Measurements from ENCODE around the gene JADE3. TPM values are rescaled to one million over a fixed set of nuclear protein-coding genes. Genes with fewer than 3 reads are reported as not detected.
"Not testable (repeated sequence)": the region's sequence is repeated elsewhere in the genome, so short reads cannot be mapped to it uniquely, and the experiment has no call there.

JADE3 gene
- total RNA-seq, 1 donor, result 3.0 TPM

DNA sequence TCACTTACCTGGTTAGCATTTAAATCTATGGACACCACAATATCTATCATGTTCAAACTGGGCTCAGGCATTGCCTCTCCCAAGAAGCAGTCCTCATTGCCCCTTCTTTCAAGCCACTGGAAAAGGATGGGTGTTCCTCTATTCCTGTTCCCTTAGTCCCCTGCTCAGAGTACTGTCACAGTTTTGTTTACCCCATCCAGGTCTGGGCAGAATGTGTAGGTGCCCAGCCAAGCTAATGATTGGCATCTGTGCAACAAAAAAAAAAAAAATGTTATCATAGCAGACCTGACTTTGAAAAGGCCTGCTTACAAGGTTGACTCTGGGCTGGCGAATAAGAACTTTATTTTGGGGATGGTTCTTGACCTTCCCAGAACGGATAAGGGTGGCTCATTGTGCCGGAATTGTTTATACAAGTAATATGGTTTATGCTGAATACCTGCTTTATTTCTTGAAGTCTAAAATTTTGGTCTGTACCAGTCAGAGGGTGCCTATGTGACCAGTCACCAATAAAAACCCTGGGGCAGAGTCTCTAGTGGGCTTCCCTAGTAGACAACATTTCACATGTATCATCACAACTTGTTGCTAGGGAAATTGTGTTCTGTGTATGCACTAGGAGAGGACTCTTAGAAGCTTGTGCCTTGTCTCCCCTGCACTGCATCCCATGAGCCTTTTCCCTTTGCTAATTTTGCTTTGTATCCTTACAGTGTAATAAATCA, 47.9 kb downstream of the JADE3 start:
- Histone ChIP-seq H3K9me3 (ENCODE audit: low read depth, low read length) (no peaks in the 10 kb centered on the region), H3K4me3 (ENCODE audit: low read length) (no peak overlapping the region), H3K4me1 (ENCODE audit: insufficient read depth, low read length) (no peaks in the 10 kb centered on the region), H3K27me3 (ENCODE audit: insufficient read depth, low read length) (no peaks in the 10 kb centered on the region)

- Histone ChIP-seq H3K4me3 (ENCODE audit: low read length) (no peak overlapping the region), H3K4me1 (ENCODE audit: insufficient read depth, low read length) (no peaks in the 10 kb centered on the region), H3K27me3 (ENCODE audit: insufficient read depth, low read length) (no peaks in the 10 kb centered on the region), H3K9me3 (ENCODE audit: low read depth, low read length) (no peaks in the 10 kb centered on the region)
Observed at GRCh38 chrX:46961097-46961496, 48.9 kb downstream of the JADE3 start.

DNA sequence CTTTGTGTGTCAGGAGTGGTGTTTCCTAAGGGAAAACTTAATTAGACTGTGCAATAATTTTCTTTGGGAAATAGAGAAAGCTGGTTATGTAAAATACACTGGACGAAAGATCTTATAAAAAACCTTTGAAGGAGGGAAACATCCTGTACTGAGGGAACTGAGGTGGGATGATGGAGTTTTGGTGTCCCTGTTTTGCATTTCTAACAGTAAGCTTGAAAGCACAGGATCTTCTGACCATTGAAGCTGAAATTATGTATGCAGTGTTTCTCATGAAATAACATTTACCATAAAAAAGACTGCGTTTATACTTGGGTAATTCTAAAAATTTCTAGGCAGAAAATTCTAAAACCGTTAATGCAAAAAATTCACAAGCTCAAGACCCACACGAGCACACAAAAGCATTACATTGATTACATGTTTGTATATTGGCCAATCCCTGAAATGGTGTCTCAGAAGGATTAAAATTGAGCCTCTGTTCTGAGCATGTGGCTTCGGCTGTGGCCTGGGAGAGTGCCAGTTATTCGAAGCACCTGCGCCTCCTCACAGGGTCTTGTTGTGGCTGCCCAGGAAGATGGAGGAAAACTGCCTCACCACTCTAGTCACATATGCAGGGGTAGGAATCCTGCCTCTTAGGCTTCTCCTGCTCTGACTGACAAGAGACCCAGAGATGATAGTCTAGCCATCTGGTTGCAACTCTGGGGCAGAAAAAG, 49.5 kb downstream of the JADE3 start:
- Histone ChIP-seq H3K4me3 (ENCODE audit: low read length) (no peak overlapping the region), H3K27me3 (ENCODE audit: insufficient read depth, low read length) (no peaks in the 10 kb centered on the region), H3K9me3 (ENCODE audit: low read depth, low read length) (no peaks in the 10 kb centered on the region), H3K4me1 (ENCODE audit: insufficient read depth, low read length) (no peaks in the 10 kb centered on the region)

DNA sequence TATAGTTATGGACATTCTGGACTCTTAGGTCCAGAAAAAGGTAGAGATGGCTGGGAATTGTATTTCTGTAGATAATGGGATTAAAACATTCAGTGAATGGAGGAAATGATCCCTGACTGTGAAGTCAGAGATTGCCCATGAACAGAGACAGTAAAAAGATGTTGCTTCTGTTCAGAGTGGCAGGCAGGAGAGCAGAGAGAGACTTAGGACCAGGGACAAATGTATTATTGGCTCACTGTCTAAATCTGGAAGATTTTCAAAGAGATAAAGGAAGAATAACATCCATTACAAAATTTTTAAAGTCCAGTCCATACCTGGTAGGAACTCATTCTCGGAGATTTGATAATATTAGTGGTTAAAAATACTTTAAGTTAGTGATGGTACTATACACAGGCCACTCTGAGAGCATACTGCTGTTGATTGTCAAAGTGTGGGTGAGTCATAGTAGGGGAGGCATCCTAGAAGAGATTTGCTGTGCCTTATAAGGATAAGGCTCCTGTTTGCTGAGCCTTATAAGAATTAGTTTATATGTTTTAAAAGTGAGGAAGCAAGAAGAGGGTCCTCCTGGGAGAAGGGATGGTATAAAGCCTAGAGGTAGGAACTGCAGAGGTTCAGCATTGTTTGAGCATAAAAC, 53.0 kb downstream of the JADE3 start:
- no peaks in the 10 kb centered on the region for H3K27me3 ChIP-seq (ENCODE audit: insufficient read depth, low read length)
- no peaks in the 10 kb centered on the region for H3K4me1 ChIP-seq (ENCODE audit: insufficient read depth, low read length)
- no peak overlapping the region for H3K4me3 ChIP-seq (ENCODE audit: low read length)
- no peaks in the 10 kb centered on the region for H3K9me3 ChIP-seq (ENCODE audit: low read depth, low read length)

GRCh38 chrX:46967547-46967946, 55.3 kb downstream of the JADE3 start:
- Histone ChIP-seq H3K27me3 (ENCODE audit: insufficient read depth, low read length) (no peaks in the 10 kb centered on the region), H3K9me3 (ENCODE audit: low read depth, low read length) (no peaks in the 10 kb centered on the region), H3K4me3 (ENCODE audit: low read length) (no peak overlapping the region), H3K4me1 (ENCODE audit: insufficient read depth, low read length) (no peaks in the 10 kb centered on the region)

DNA sequence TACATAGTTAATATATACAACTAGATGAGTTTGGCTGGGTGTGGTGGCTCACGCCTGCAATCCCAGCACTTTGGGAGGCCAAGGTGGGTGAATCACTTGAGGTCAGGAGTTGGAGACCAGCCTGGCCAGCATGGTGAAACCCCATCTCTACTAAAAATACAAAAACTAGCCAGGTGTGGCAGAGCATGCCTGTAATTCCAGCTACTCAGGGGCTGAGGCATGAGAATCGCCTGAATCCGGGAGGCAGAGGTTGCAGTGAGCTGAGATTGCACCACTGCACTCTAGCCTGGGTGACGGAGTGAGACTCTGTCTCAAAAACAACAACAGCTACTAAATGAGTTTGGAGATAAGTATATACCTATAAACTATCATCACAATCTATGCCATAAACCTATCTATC, 64.8 kb downstream of the JADE3 start:
- not testable (repeated sequence) for H3K4me3 ChIP-seq (ENCODE audit: low read length); H3K9me3 ChIP-seq (ENCODE audit: low read depth, low read length); H3K4me1 ChIP-seq (ENCODE audit: insufficient read depth, low read length); H3K27me3 ChIP-seq (ENCODE audit: insufficient read depth, low read length)

DNA sequence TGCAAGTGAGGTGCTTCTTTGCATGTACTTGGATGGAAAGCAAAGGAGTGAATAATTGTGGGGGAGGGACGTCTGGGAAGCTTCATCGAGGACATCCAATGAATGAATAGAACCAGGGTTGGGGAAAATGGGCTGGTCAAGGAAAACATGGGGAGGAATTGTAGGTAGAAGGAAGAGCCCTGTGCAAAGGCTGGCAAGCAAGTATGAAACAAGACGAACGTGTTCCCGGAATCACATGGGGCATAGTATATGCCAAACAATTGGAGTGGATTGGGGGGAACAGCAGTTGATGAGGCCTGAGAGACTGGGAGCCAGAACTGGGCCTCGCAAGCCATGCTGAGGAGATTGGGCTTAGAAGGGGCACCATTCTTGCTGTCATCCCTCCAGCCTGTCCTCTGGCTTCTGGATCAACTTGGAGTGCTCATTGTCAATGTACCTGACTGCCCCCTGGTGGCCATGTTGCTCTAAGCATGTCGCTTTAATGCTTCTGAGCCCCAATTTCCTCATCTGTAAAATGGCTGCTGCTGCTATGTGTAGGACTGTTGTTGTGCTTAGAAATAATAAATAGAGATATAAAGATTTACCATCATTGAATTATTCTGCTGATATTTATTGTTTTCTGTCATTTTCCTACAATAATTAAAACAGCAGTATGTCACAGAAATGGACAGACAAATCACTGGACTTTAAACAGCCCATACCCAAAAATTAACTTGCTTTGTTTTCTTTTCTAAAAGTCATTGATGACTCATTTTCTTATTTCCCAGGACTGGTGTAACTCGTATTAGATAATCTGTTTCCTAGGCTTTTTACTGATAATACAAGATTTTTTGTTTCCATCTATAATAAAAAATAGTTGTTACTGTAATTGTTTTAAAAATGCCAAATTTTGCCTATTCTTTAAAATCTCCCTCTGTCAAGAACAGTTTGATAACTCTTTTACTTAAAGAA, 66.4 kb downstream of the JADE3 start:
- Histone ChIP-seq H3K9me3 (ENCODE audit: low read depth, low read length) (no peaks in the 10 kb centered on the region), H3K4me1 (ENCODE audit: insufficient read depth, low read length) (no peaks in the 10 kb centered on the region), H3K27me3 (ENCODE audit: insufficient read depth, low read length) (no peaks in the 10 kb centered on the region), H3K4me3 (ENCODE audit: low read length) (no peak overlapping the region)

- H3K9me3 ChIP-seq (ENCODE audit: low read depth, low read length), result no peaks in the 10 kb centered on the region
Observed at GRCh38 chrX:46984705-46985104, 72.5 kb downstream of the JADE3 start.

DNA sequence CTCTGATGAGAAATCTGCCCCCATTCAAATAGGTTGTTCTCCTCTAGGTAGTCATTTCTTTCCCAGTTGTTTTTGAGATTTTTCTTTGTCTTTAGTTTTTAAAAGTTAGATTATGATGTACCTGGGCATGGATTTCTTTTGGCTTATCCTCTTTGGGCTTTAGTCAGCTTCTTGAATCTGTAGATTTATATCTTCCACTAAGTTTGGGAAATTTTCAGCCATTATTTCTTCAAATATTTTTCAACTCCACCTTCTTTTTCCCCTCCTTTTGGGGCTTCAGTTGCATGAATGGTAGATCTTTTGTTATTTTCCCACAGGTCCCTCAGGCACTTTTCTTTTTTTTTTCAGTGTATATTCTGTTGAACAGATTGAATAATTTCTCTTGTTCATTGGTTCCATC, 77.3 kb downstream of the JADE3 start:
- Histone ChIP-seq H3K4me3 (ENCODE audit: low read length) (no peak overlapping the region), H3K27me3 (ENCODE audit: insufficient read depth, low read length) (no peaks in the 10 kb centered on the region), H3K4me1 (ENCODE audit: insufficient read depth, low read length) (no peaks in the 10 kb centered on the region), H3K9me3 (ENCODE audit: low read depth, low read length) (no peaks in the 10 kb centered on the region)

More at GRCh38 chrX:46984705-46985104, 72.5 kb downstream of the JADE3 start:
- H3K27me3 ChIP-seq (ENCODE audit: insufficient read depth, low read length), result no peaks in the 10 kb centered on the region
- H3K4me1 ChIP-seq (ENCODE audit: insufficient read depth, low read length), result no peaks in the 10 kb centered on the region
- no peak overlapping the region for H3K4me3 ChIP-seq (ENCODE audit: low read length)

DNA sequence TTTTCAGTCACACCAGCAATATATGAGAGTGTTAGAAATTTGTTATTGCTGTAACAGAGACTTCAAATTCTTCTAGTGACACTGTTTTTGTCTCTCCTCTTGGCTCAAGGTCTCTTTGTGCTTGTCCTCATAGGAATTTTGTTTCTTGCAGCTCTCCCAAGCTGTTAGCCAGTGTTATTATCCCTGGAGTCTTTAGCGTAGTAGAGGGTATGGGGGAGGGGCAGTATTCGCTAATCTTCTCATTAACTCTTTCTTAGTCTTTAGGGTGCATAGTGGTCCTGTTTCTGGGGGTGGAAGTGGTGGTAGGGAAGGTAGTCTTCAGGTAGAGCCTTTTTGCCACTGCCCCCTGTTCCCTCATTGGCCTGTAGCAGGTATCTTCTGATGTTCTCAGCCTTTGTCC, 79.4 kb downstream of the JADE3 start:
- H3K4me1 ChIP-seq (ENCODE audit: insufficient read depth, low read length), result no peaks in the 10 kb centered on the region
- H3K9me3 ChIP-seq (ENCODE audit: low read depth, low read length), result no peaks in the 10 kb centered on the region
- H3K27me3 ChIP-seq (ENCODE audit: insufficient read depth, low read length), result no peaks in the 10 kb centered on the region
- no peak overlapping the region for H3K4me3 ChIP-seq (ENCODE audit: low read length)

- Histone ChIP-seq H3K9me3 (ENCODE audit: low read depth, low read length) (no peaks in the 10 kb centered on the region), H3K4me1 (ENCODE audit: insufficient read depth, low read length) (no peaks in the 10 kb centered on the region), H3K4me3 (ENCODE audit: low read length) (no peak overlapping the region), H3K27me3 (ENCODE audit: insufficient read depth, low read length) (no peaks in the 10 kb centered on the region)
Observed at GRCh38 chrX:46992070-46992469, 79.8 kb downstream of the JADE3 start.

- H3K4me3 ChIP-seq (ENCODE audit: low read length), result no peak overlapping the region
- no peaks in the 10 kb centered on the region for H3K27me3 ChIP-seq (ENCODE audit: insufficient read depth, low read length)
- no peaks in the 10 kb centered on the region for H3K9me3 ChIP-seq (ENCODE audit: low read depth, low read length)
- no peaks in the 10 kb centered on the region for H3K4me1 ChIP-seq (ENCODE audit: insufficient read depth, low read length)
Observed at GRCh38 chrX:46994096-46994495, 81.9 kb downstream of the JADE3 start.

GRCh38 chrX:47012131-47012530, 99.9 kb downstream of the JADE3 start:
- Histone ChIP-seq H3K4me3 (ENCODE audit: low read length) (no peak overlapping the region), H3K9me3 (ENCODE audit: low read depth, low read length) (no peaks in the 10 kb centered on the region), H3K27me3 (ENCODE audit: insufficient read depth, low read length) (no peaks in the 10 kb centered on the region), H3K4me1 (ENCODE audit: insufficient read depth, low read length) (no peaks in the 10 kb centered on the region)

GRCh38 chrX:47026198-47026597, 114.0 kb downstream of the JADE3 start:
- no peaks in the 10 kb centered on the region for H3K4me1 ChIP-seq (ENCODE audit: insufficient read depth, low read length)
- H3K27me3 ChIP-seq (ENCODE audit: insufficient read depth, low read length), result no peaks in the 10 kb centered on the region
- H3K4me3 ChIP-seq (ENCODE audit: low read length), result no peak overlapping the region
- H3K9me3 ChIP-seq (ENCODE audit: low read depth, low read length), result no peaks in the 10 kb centered on the region

DNA sequence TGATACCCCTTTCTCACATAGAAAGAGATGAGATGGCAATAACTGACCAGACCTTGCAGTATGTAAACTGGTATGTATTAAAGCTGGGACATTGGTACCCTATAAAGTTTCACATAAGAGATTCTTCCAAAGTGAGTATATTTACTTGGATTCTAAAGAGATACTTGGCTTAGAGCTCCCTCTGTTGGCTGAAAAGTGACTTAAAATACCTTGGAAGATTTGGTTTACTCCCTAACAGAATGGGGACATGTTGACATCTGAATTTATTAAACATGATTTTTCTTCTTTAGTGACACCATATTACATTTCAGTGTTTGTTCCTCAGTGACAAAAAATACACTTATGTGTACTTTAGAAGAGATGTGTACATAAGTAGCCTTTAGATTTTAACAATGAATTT, 118.1 kb downstream of the JADE3 start:
- Histone ChIP-seq H3K27me3 (ENCODE audit: insufficient read depth, low read length) (no peaks in the 10 kb centered on the region), H3K4me1 (ENCODE audit: insufficient read depth, low read length) (no peaks in the 10 kb centered on the region), H3K9me3 (ENCODE audit: low read depth, low read length) (no peaks in the 10 kb centered on the region), H3K4me3 (ENCODE audit: low read length) (no peak overlapping the region)

Measured in mononuclear cell (primary cell).